HG02943 (cell line): ENCODE measurements around the gene LAMA3.

Source experiments
- ATAC-seq: cut with Tn5 transposase; IDR thresholded peaks from one replicate; pipeline ENCODE4 v1.9.1; 2021; ENCODE audit warnings: mild to moderate bottlenecking, low read depth, moderate library complexity; ENCODE audit not compliant: unreplicated experiment

LAMA3 gene

GRCh38 chr18:23758281-23758680 is 69.0 kb downstream of the LAMA3 start:
- no peak for ATAC-seq

- no peak for ATAC-seq
These were observed 72.7 kb downstream of the LAMA3 start for GRCh38 chr18:23761941-23762340.

DNA sequence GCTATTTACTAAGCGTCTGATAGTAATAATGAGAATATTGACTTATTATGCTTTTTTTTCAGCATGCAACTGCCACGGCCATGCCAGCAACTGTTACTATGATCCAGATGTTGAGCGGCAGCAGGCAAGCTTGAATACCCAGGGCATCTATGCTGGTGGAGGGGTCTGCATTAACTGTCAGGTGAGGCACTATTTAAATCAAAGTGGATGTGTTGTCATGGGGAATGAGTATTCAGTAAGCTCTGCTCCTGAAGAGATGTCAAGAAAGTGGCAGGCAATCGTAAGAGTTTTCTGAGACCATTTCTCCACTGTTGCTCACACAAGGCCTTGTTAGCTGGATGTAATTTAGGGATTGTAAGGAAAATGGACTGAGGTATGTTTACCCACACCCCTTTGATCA is 74.1 kb downstream of the LAMA3 start:
- ATAC-seq: no peak

GRCh38 chr18:23765931-23766330 is 76.7 kb downstream of the LAMA3 start:
- ATAC-seq: no peak

- ATAC-seq: no peak
These were observed 83.2 kb downstream of the LAMA3 start for GRCh38 chr18:23772327-23773024.

- no peak for ATAC-seq
These were observed 87.1 kb downstream of the LAMA3 start for GRCh38 chr18:23776306-23776705.

- ATAC-seq: no peak
These were observed 89.6 kb downstream of the LAMA3 start for GRCh38 chr18:23778828-23779227.

- no peak for ATAC-seq
These were observed 90.5 kb downstream of the LAMA3 start for GRCh38 chr18:23779696-23780303.

- ATAC-seq: no peak
These were observed 95.6 kb downstream of the LAMA3 start for GRCh38 chr18:23784832-23785245.

GRCh38 chr18:23793051-23793450 is 103.8 kb downstream of the LAMA3 start:
- no peak for ATAC-seq

- no peak for ATAC-seq
These were observed 105.0 kb downstream of the LAMA3 start for GRCh38 chr18:23793985-23794867.

DNA sequence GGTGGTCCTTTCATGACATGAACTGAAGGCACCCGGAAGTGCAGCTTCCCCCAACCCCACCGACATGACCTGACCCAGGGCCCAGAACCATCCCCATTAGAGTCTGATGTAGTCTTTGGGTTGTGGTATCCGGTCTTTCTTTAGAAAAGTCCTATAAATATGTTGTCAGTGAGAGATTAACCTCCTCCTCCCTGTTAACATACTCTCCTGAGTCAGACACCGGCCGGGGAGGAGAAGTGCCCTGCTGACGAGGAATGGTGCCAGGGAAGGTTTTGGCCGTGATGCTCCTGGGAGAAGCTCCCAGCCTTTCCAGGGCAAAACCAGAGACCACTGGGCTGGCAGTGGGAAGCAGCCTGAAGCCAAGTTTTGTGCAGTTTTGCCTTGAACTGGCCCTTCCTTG is 109.0 kb downstream of the LAMA3 start:
- no peak for ATAC-seq

GRCh38 chr18:23798824-23799223 is 109.6 kb downstream of the LAMA3 start:
- ATAC-seq: no peak

GRCh38 chr18:23799540-23799939 is 110.3 kb downstream of the LAMA3 start:
- ATAC-seq: no peak

GRCh38 chr18:23800902-23801301 is 111.6 kb downstream of the LAMA3 start:
- ATAC-seq: no peak

GRCh38 chr18:23802817-23803216 is 113.6 kb downstream of the LAMA3 start:
- ATAC-seq: no peak

DNA sequence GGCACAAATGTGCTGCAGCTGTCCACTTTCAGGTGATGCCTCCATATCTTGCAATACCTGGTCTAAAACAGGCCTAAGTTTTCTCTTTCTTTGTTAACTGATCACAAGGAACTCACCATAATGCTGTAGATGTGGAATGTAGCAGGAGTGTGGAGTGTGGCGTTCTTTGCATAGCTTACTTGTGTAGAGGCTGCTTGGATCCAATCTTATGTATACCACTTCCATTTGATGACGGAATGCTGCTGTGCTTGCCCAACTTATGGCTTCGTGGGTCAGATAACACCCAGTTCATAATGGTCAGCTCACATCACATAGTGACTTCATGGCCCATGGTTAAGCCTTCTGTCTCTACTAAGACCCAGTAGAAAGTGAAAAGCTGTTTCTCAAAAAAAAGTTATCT is 114.5 kb downstream of the LAMA3 start:
- ATAC-seq: no peak

DNA sequence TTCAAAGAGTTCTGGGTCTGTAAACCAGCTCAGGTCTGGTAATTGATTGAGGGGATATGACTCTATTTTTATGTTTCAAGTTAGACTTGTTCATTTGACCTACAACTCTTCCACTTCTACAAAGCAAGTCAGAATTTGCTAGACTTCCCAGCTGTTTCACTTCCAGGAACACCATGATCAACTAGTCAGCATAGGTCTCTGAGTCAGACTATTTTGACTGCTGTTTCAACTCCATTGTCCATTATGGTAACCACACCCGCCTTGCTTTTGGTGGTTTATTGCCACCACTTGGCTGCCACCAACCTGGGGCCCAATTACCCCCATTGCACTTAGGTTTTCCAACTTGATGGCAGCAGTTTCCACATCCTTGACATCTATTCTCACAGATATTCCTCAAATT is 116.6 kb downstream of the LAMA3 start:
- no peak for ATAC-seq

- no peak for ATAC-seq
These were observed 120.2 kb downstream of the LAMA3 start for GRCh38 chr18:23809415-23809814.

DNA sequence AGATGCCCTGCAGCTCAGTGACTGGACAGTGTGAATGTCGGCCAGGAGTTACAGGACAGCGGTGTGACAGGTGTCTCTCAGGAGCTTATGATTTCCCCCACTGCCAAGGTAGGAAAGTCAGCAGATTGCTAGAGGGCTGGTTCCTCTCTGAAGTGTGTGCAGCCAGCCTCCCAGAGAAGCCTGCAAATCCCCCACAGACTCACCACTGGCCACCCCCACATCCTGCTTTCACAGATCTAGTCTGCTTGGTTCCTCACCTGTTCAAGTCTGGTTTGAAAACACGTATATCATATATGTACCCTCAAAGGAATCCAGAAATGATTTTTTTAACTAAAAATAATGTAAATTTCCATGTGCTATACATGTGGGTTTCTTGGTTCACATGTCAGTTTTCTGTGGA is 121.1 kb downstream of the LAMA3 start:
- no peak for ATAC-seq

GRCh38 chr18:23811176-23811575 is 121.9 kb downstream of the LAMA3 start:
- no peak for ATAC-seq
